ENCODE results near the gene GGT6. TPM values are rescaled to one million over a fixed set of nuclear protein-coding genes. Genes with fewer than 3 reads are reported as not detected.

The GGT6 gene
- total RNA-seq, 1 donor from 2014 or later = 9.6 TPM

DNA sequence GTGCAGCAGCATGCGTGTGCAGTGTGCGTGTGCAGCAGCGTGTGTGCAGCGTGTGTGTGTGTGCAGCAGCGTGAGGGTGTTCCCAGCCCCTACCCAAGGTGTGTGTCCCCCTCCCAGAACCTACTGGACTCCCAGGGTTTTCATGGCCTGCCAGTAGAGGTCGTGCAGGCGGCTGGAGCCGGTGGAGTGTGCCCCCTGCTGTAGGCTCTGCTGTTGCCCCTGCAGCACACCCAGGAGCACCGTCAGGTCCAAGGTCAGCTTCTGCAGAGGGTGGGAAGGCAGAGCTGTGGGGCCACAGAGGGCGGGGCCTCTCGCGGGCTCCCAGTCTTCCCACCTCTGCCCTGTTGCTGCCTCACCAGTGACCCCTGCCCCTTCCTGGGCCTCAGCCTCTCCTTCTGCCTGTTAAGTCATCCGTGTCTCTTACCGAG lies 20.1 kb downstream of the GGT6 start:
- Histone ChIP-seq H3K4me3 (no peak overlapping the region), H3K27me3 (no peaks in the 10 kb centered on the region), H3K4me1 (peaks cover 30% of the 10 kb centered on the region), H3K36me3 (peaks cover 0 to 60% of the 10 kb centered on the region in 2 donors), H3K9me3 (no peaks in the 10 kb centered on the region), H3K27ac (no peak overlapping the region)
- DNase-seq (ENCODE audit: extremely low spot score in 2 of 2) = no peak
- intact Hi-C loops (cut with DNase I) = no loop called here
- TF ChIP-seq, protein P1, sequence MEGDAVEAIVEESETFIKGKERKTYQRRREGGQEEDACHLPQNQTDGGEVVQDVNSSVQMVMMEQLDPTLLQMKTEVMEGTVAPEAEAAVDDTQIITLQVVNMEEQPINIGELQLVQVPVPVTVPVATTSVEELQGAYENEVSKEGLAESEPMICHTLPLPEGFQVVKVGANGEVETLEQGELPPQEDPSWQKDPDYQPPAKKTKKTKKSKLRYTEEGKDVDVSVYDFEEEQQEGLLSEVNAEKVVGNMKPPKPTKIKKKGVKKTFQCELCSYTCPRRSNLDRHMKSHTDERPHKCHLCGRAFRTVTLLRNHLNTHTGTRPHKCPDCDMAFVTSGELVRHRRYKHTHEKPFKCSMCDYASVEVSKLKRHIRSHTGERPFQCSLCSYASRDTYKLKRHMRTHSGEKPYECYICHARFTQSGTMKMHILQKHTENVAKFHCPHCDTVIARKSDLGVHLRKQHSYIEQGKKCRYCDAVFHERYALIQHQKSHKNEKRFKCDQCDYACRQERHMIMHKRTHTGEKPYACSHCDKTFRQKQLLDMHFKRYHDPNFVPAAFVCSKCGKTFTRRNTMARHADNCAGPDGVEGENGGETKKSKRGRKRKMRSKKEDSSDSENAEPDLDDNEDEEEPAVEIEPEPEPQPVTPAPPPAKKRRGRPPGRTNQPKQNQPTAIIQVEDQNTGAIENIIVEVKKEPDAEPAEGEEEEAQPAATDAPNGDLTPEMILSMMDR (IDR thresholded peaks at IDR 0.05) = no peak
- no peak for TF ChIP-seq POLR2AphosphoS5 (IDR thresholded peaks at IDR 0.05; ENCODE audit: insufficient read depth in 1 of 2, low read depth in 1 of 2)
- TF ChIP-seq POLR2A (IDR thresholded peaks at IDR 0.05) = no peak

DNA sequence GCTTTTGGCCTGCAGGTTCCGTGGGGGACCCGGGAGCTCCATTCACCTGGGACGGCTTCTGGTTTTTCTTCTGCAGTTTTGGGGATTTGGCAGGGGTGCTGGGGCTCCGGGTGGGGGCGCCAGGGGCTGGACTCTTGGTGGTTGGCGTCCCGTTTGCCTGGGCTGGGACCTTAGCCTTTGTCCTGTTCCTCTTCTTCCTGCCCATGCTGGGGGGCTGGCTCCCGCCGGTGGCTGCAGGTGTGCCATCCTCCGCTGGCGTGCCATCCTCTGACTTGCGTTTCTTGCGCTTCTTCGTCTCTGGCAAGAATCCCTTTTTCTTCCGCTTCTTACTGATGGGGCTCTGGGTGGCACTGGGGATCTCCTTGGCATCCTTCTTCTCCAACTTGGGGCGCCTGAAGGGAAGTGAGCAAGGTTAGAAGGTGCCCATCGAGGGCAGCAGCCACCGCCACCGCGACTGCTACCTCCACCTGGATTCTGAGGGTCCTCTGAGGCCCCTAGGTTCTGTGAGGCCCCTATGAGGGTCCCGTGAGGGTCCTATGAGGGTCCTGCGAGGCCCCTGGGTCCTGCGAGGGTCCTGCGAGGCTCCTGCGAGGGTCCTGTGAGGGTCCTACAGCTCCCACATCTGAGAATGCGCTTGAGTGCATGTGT lies 20.7 kb downstream of the GGT6 start:
- no peak overlapping the region for H3K27ac ChIP-seq
- H3K4me3 ChIP-seq = no peak overlapping the region
- H3K36me3 ChIP-seq = peaks cover 0 to 57% of the 10 kb centered on the region in 2 donors
- H3K9me3 ChIP-seq = no peaks in the 10 kb centered on the region
- intact Hi-C loops (cut with DNase I) = loop anchor here (10.0 kb wide), 1 partner anchor 105 kb away; the partner anchor contains the start of gene SPNS3
- H3K27me3 ChIP-seq = no peaks in the 10 kb centered on the region
- TF ChIP-seq POLR2A (IDR thresholded peaks at IDR 0.05) (no peak), POLR2AphosphoS5 (IDR thresholded peaks at IDR 0.05; ENCODE audit: insufficient read depth in 1 of 2, low read depth in 1 of 2) (no peak)
- TF ChIP-seq, protein P1 (IDR thresholded peaks at IDR 0.05) = no peak
- DNase-seq (ENCODE audit: extremely low spot score in 2 of 2) = no peak
- H3K4me1 ChIP-seq = peaks cover 34% of the 10 kb centered on the region

DNA sequence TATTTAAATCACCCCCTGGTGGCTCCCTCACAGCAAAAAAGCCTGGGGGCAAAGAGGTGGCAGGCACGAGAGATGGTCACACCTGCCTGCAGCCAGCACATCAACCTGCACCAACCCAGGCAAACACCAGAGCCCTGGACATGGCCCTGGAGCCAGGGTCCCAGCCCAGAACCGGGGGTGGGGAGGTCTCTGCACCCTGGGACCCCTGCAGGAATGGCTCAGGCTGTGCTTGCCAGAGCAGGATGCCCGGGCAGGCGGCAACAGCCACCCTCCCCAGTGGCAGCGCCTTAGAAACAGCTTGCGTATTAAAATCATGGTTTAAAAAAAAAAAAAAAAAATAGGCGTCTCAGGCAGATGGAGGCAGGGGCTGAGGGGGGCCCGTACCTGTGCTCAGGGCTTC lies 21.4 kb downstream of the GGT6 start:
- TF ChIP-seq POLR2A (IDR thresholded peaks at IDR 0.05) (no peak), POLR2AphosphoS5 (IDR thresholded peaks at IDR 0.05; ENCODE audit: insufficient read depth in 1 of 2, low read depth in 1 of 2) (no peak)
- TF ChIP-seq, protein P1 (IDR thresholded peaks at IDR 0.05) = no peak
- Histone ChIP-seq H3K9me3 (no peaks in the 10 kb centered on the region), H3K27ac (no peak overlapping the region), H3K4me1 (peaks cover 40% of the 10 kb centered on the region), H3K36me3 (peaks cover 0 to 50% of the 10 kb centered on the region in 2 donors), H3K4me3 (no peak overlapping the region), H3K27me3 (no peaks in the 10 kb centered on the region)
- no peak for DNase-seq (ENCODE audit: extremely low spot score in 2 of 2)
- intact Hi-C loops (cut with DNase I) = loop anchor here (10.0 kb wide), 1 partner anchor 104 kb away; the partner anchor contains the start of gene SPNS3

DNA sequence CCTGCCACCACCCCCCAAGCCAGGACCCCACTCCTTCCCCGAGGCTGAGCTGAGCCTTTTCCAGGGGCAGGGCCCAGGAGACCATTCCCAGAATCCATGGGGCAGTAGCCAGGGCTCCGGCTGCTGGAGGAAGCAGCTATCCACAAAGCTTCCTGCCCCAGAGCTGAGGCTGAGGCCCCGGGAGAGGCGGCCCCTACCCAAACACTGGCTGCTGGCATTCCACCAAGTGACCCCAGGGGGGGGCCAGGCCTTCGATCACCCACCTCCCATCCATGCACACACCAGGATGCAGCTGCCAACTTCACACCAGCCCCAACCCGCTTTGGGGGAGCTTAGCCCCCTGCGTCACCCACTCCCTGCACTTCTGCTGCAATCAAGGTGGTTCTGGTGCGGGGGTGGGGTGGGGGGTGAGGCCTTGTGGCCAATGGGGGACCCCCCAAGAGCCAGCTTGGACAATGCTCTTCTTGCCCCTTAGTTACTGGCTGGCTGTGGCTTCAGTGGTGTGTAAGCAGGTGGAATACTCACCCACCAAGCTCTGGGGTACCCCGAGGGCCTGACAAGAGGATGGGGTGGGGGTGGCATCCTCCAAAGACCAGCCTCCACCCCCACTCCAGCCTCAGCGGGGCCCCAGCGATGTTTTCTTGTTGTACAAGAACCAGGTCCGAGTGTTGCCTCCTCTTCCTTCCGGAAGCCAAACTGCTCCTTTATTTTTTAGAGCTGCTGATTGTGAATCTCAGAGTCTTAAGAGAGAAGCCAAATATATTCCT lies 22.0 kb downstream of the GGT6 start:
- no peak for DNase-seq (ENCODE audit: extremely low spot score in 2 of 2)
- H3K36me3 ChIP-seq = peaks cover 0 to 45% of the 10 kb centered on the region in 2 donors
- no peak overlapping the region for H3K4me3 ChIP-seq
- H3K27me3 ChIP-seq = no peaks in the 10 kb centered on the region
- intact Hi-C loops (cut with DNase I) = loop anchor here (10.0 kb wide), 1 partner anchor 104 kb away; the partner anchor contains the start of gene SPNS3
- H3K4me1 ChIP-seq = peaks cover 46% of the 10 kb centered on the region
- TF ChIP-seq POLR2AphosphoS5 (IDR thresholded peaks at IDR 0.05; ENCODE audit: insufficient read depth in 1 of 2, low read depth in 1 of 2) (no peak), POLR2A (IDR thresholded peaks at IDR 0.05) (no peak)
- TF ChIP-seq, protein P1 (IDR thresholded peaks at IDR 0.05) = no peak
- H3K9me3 ChIP-seq = no peaks in the 10 kb centered on the region
- no peak overlapping the region for H3K27ac ChIP-seq
